OCI-LY3 (cell line): ENCODE results near the gene CEP104.
"Not testable (repeated sequence)": the region's sequence is repeated elsewhere in the genome, so short reads cannot be mapped to it uniquely, and the experiment has no call there.

ENCODE experiments used
- H2AFZ ChIP-seq: fragments of 200-600, 300-600 bp; shearing (Covaris generic); 2 replicates; pipeline ENCODE4 v1.6.0; 2014; ENCODE audit warnings: antibody characterized with exemption, low read depth, low read length
- H3K27ac ChIP-seq: fragments of 200-600, 300-600 bp; sonication (generic); 2 replicates; pipeline ENCODE4 v1.5.1; 2014; ENCODE audit warnings: mild to moderate bottlenecking, low read length, moderate library complexity, mixed read lengths
- H3K27me3 ChIP-seq: fragments of 200-600, 300-600 bp; sonication (generic); 2 replicates; pipeline ENCODE4 v1.6.1; 2014; ENCODE audit warnings: low read depth, low read length, mixed read lengths
- H3K36me3 ChIP-seq: fragments of 200-600, 300-600 bp; sonication (generic); replicated peaks from 2 replicates; pipeline ENCODE3; 2014; ENCODE audit warnings: low read depth, low read length, mixed read lengths
- H3K4me1 ChIP-seq: fragments of 300-600, 200-600 bp; sonication (generic); 2 replicates; pipeline ENCODE4 v1.6.1; 2014; ENCODE audit warnings: low read length, mixed read lengths
- H3K4me2 ChIP-seq: fragments of 200-600, 300-600 bp; sonication (generic); 2 replicates; pipeline ENCODE4 v1.6.1; 2014; ENCODE audit warnings: low read length, mixed read lengths
- H3K4me3 ChIP-seq: fragments of 300-600, 200-600 bp; sonication (generic); 2 replicates; pipeline ENCODE4 v1.5.1; 2014; ENCODE audit warnings: antibody characterized with exemption, mild to moderate bottlenecking, low read length, moderate library complexity
- H3K79me2 ChIP-seq: fragments of 300-600, 200-600 bp; shearing (Covaris generic); 2 replicates; pipeline ENCODE4 v1.6.1; 2014; ENCODE audit warnings: mild to moderate bottlenecking, low read length, mixed read lengths
- H3K9ac ChIP-seq: fragments of 300-600, 200-600 bp; shearing (Covaris generic); 2 replicates; pipeline ENCODE4 v1.6.0; 2014; ENCODE audit warnings: mild to moderate bottlenecking, low read length, moderate library complexity
- H3K9me3 ChIP-seq: fragments of 200-600, 300-600 bp; shearing (Covaris generic); 2 replicates; pipeline ENCODE4 v1.6.1; 2014; ENCODE audit warnings: low read length, mixed read lengths; ENCODE audit not compliant: insufficient read depth
- H4K20me1 ChIP-seq: fragments of 200-600, 300-600 bp; sonication (generic); 2 replicates; pipeline ENCODE4 v1.6.1; 2016; ENCODE audit warnings: low read length, mixed read lengths; ENCODE audit not compliant: insufficient read depth
- EZH2phosphoT487 ChIP-seq: fragments of 200-600 bp; shearing (Covaris generic); IDR thresholded peaks from 2 replicates; pipeline ENCODE4 v1.6.1; 2018; ENCODE audit warnings: antibody characterized with exemption, mixed run types, low read depth
- TF ChIP-seq, protein P1 (sequence below): fragments of 200-600, 300-600 bp; sonication (generic); IDR thresholded peaks from 2 replicates; pipeline ENCODE4 v1.5.1; 2014; ENCODE audit warnings: antibody characterized with exemption, low read length, low read depth

Gene CEP104

GRCh38 chr1:3803905-3804626 is 52.9 kb downstream of the CEP104 start:
- Histone ChIP-seq H3K4me3 (peak overlapping the region; percentile 70), H4K20me1 (no peaks in the 10 kb centered on the region), H3K9me3 (0 out of 2 replicates have a peak, but pooled peaks cover 3% of the 10 kb centered on the region), H3K27ac (peak overlapping the region; percentile 35), H3K9ac (peak overlapping the region; percentile 23; the same call in 1 of the 2 replicates), H3K36me3 (no peaks in the 10 kb centered on the region), H3K79me2 (no peaks in the 10 kb centered on the region), H3K4me1 (peaks cover 35% of the 10 kb centered on the region), H3K27me3 (peaks cover 12% of the 10 kb centered on the region), H3K4me2 (peak overlapping the region; percentile 85), H2AFZ (peak overlapping the region; percentile 52; the same call in 1 of the 2 replicates)
- TF ChIP-seq EZH2phosphoT487 = no peak
- TF ChIP-seq, protein P1, sequence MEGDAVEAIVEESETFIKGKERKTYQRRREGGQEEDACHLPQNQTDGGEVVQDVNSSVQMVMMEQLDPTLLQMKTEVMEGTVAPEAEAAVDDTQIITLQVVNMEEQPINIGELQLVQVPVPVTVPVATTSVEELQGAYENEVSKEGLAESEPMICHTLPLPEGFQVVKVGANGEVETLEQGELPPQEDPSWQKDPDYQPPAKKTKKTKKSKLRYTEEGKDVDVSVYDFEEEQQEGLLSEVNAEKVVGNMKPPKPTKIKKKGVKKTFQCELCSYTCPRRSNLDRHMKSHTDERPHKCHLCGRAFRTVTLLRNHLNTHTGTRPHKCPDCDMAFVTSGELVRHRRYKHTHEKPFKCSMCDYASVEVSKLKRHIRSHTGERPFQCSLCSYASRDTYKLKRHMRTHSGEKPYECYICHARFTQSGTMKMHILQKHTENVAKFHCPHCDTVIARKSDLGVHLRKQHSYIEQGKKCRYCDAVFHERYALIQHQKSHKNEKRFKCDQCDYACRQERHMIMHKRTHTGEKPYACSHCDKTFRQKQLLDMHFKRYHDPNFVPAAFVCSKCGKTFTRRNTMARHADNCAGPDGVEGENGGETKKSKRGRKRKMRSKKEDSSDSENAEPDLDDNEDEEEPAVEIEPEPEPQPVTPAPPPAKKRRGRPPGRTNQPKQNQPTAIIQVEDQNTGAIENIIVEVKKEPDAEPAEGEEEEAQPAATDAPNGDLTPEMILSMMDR = no peak

GRCh38 chr1:3800795-3801194 is 56.2 kb downstream of the CEP104 start:
- H3K79me2 ChIP-seq, H3K9ac ChIP-seq, H3K9me3 ChIP-seq, H3K36me3 ChIP-seq, H4K20me1 ChIP-seq: not testable (repeated sequence)
- peaks cover 40% of the 10 kb centered on the region for H3K4me1 ChIP-seq
- peak overlapping the region; percentile 47; the same call in 1 of the 2 replicates for H3K4me3 ChIP-seq
- H2AFZ ChIP-seq = peak overlapping the region; percentile 67; the same call in 1 of the 2 replicates
- H3K27me3 ChIP-seq = peaks cover 12% of the 10 kb centered on the region
- H3K27ac ChIP-seq = peak overlapping the region; percentile 50; the same call in 1 of the 2 replicates
- H3K4me2 ChIP-seq = peak overlapping the region; percentile 58

DNA sequence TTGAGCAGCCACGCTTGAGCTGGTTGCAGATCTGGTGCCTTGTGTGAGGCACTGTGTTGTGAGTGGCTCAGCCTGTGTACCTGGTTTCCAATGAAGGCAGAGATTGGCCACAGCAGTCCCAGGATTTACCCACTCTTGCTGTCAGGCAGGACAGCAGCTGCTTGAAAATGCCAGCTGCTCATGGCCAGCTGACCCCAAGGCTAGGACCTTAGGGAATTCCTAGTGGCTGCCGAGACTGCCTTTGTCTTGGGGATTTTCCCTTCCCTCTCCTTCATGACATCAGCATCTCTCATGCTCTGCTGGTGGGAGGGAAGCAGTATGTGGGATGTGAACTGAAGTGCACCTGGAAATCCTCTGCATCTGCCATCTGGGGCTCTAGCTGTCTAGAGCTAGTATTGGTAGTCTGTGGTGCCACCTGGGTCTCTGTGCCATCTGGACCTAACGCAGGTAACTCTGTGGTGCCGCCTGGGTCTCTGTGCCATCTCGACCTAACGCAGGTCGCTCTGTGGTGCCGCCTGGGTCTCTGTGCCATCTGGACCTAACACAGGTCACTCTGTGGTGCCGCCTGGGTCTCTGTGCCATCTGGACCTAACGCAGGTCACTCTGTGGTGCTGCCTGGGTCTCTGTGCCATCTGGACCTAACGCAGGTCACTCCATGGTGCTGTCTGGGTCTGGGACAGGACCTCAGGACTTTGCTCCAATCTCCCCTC is 56.9 kb downstream of the CEP104 start:
- Histone ChIP-seq H3K9ac (no peak overlapping the region), H3K4me1 (peaks cover 40% of the 10 kb centered on the region), H3K36me3 (no peaks in the 10 kb centered on the region), H3K79me2 (peaks cover 12% of the 10 kb centered on the region), H2AFZ (no peak overlapping the region), H3K4me2 (no peak overlapping the region), H3K27ac (no peak overlapping the region; the same call in 1 of the 2 replicates), H3K27me3 (peaks cover 12% of the 10 kb centered on the region), H4K20me1 (no peaks in the 10 kb centered on the region), H3K4me3 (no peak overlapping the region), H3K9me3 (0 out of 2 replicates have a peak, but pooled peaks cover 3% of the 10 kb centered on the region)
- TF ChIP-seq, protein P1 = no peak
- no peak for TF ChIP-seq EZH2phosphoT487

- H3K4me3 ChIP-seq = peak within 1 kb of the TSS; percentile 96
- H3K36me3 ChIP-seq = no peaks in the 10 kb centered on the region
- H4K20me1 ChIP-seq = no peaks in the 10 kb centered on the region
- no peak for TF ChIP-seq EZH2phosphoT487
- TF ChIP-seq, protein P1 = no peak
- H3K27me3 ChIP-seq = no peaks in the 10 kb centered on the region
- peaks cover 43% of the 10 kb centered on the region for H3K79me2 ChIP-seq
- H3K4me1 ChIP-seq = peaks cover 25% of the 10 kb centered on the region
- peak within 1 kb of the TSS; percentile 90 for H3K4me2 ChIP-seq
- peak within 1 kb of the TSS; percentile 93 for H2AFZ ChIP-seq
- H3K9me3 ChIP-seq = 0 out of 2 replicates have a peak, but pooled peaks cover 3% of the 10 kb centered on the region
- peak within 1 kb of the TSS; percentile 32; the same call in 1 of the 2 replicates for H3K27ac ChIP-seq
- peak within 1 kb of the TSS; percentile 85 for H3K9ac ChIP-seq
Measured at GRCh38 chr1:3796215-3797061, 60.6 kb downstream of the CEP104 start, which contains the start of gene LRRC47. LRRC47 (minus strand) TSS chr1:3796498; CDS start chr1:3796476, 22 bp downstream.
